ENCODE measurements around the gene MPO. TPM values are rescaled to one million over a fixed set of nuclear protein-coding genes. Genes with fewer than 3 reads are reported as not detected.

MPO gene
- total and polyA plus RNA-seq, 2 of the 4 experiments (the other 2 are of a cell fraction), result not detected

- Histone ChIP-seq H3K9me3 (ENCODE audit: control insufficient read depth, insufficient read depth, low read length) (no peaks in the 10 kb centered on the region), H4K91ac (ENCODE audit: insufficient read depth, low read depth, low read length) (no peak overlapping the region), H3K23ac (ENCODE audit: low read depth, low read length) (no peak overlapping the region), H3K56ac (ENCODE audit: extremely low read depth, insufficient read depth, low read length) (no peak overlapping the region), H3K4me1 (ENCODE audit: control insufficient read depth, insufficient read depth, low read length) (no peaks in the 10 kb centered on the region), H2BK5ac (ENCODE audit: low read depth, low read length, poor library complexity, severe bottlenecking) (no peak overlapping the region), H2BK15ac (ENCODE audit: low read depth, low read length) (no peak overlapping the region), H2AK9ac (replicated peaks; ENCODE audit: low read depth, low read length, poor library complexity) (no peak overlapping the region), H3K27ac (ENCODE audit: insufficient read depth, low read length) (no peak overlapping the region), H3K4me3 (ENCODE audit: insufficient read depth, low read depth, low read length) (no peak overlapping the region), H3K27me3 (ENCODE audit: control insufficient read depth, insufficient read depth, low read length) (peaks cover 15% of the 10 kb centered on the region; the same call in 1 of the 2 replicates), H2BK20ac (ENCODE audit: low read depth, low read length) (no peak overlapping the region), H3K18ac (ENCODE audit: low read depth, low read length) (no peak overlapping the region), H3K79me1 (ENCODE audit: low read depth in 1 of 2, low read length in 2 of 2) (no peaks in the 10 kb centered on the region), H3K36me3 (ENCODE audit: control insufficient read depth, insufficient read depth, low read length) (no peaks in the 10 kb centered on the region), H2AK5ac (ENCODE audit: low read depth, low read length) (no peak overlapping the region), H2AFZ (replicated peaks; ENCODE audit: low read length, poor library complexity) (peak overlapping the region; percentile 43), H4K5ac (ENCODE audit: low read depth, low read length) (no peak overlapping the region), H3K4me2 (ENCODE audit: low read depth, low read length) (no peak overlapping the region), H3K14ac (replicated peaks; ENCODE audit: low read depth, low read length) (no peak overlapping the region), H3K9me1 (ENCODE audit: insufficient read depth, low read length) (no peaks in the 10 kb centered on the region), H3K4ac (ENCODE audit: low read depth, low read length) (no peak overlapping the region), H3K9ac (ENCODE audit: low read depth, low read length) (no peak overlapping the region), H4K8ac (ENCODE audit: low read depth in 2 of 2, low read length in 2 of 2) (no peak overlapping the region), H2BK120ac (ENCODE audit: low read depth, low read length) (no peak overlapping the region), H4K20me1 (ENCODE audit: insufficient read depth, low read length) (no peaks in the 10 kb centered on the region)
- dilution Hi-C loops (cut with HindIII; ENCODE audit: low sequenced_read_pairs, unreplicated experiment) (no loop called here), intact Hi-C loops (cut with micrococcal nuclease) (no loop called here), in situ Hi-C loops (cut with MboI; ENCODE audit: low sequenced_read_pairs) (no loop called here)
- DNase-seq (no peak), ATAC-seq (ENCODE audit: low read depth) (no peak)
- TF ChIP-seq CHD1 (IDR thresholded peaks at IDR 0.05; ENCODE audit: low read depth, low read length), result no peak
- no peak for TF ChIP-seq USF2 (IDR thresholded peaks at IDR 0.05; ENCODE audit: low read depth, low read length)
- TF ChIP-seq MXI1 (IDR thresholded peaks at IDR 0.05; ENCODE audit: borderline replicate concordance, low read depth, low read length), result no peak
- no peak for TF ChIP-seq RCOR1 (IDR thresholded peaks at IDR 0.05; ENCODE audit: insufficient replicate concordance, low read length)
- no peak for TF ChIP-seq NFE2L2 (IDR thresholded peaks at IDR 0.05; ENCODE audit: low read depth, low read length)
- TF ChIP-seq RAD21 (IDR thresholded peaks at IDR 0.05; ENCODE audit: low read length), result no peak
- TF ChIP-seq MAZ (IDR thresholded peaks at IDR 0.05; ENCODE audit: borderline replicate concordance, low read depth, low read length), result no peak
- TF ChIP-seq MAFK (IDR thresholded peaks at IDR 0.05; ENCODE audit: low read depth, low read length), result no peak
- TF ChIP-seq CEBPB (IDR thresholded peaks at IDR 0.05; ENCODE audit: low read depth, low read length), result no peak
- TF ChIP-seq SMC3 (IDR thresholded peaks at IDR 0.05; ENCODE audit: low read depth, low read length), result no peak
- no peak for TF ChIP-seq POLR2A (IDR thresholded peaks at IDR 0.05; ENCODE audit: low read depth, low read length)
- TF ChIP-seq CTCF (conservative IDR thresholded peaks at IDR 0.05; ENCODE audit: low read depth, low read length), result no peak
- no peak for TF ChIP-seq RFX5 (IDR thresholded peaks at IDR 0.05; ENCODE audit: low read depth, low read length)
- 93% methylated on average over 19 of the region's 36 CpGs; no CpG with 5 or more reads in 1 of the 2 experiments for WGBS, 2 experiments (ENCODE audit: extremely low coverage in 2 of 2, insufficient read length in 1 of 2)
- ChIA-PET POLR2A (ENCODE audit: unreplicated experiment) (no interaction called here), CTCF (no interaction called here)
- no TSS peak for BruUV-seq (replicated peaks)
Measured at GRCh38 chr17:58277802-58278595, 2.7 kb downstream of the MPO start.
